SK-N-SH (cell line): Measurements from ENCODE around the gene ZG16.
A peak's percentile ranks its signal among the peaks of the same experiment; 100 is the strongest.

Source experiments
- CHD2 ChIP-seq: fragments of 150-350 bp; IDR thresholded peaks from 2 replicates; pipeline ENCODE4 v1.6.1; 2018; ENCODE audit warnings: low read length; ENCODE audit not compliant: partially characterized antibody
- TAF1 ChIP-seq: IDR thresholded peaks from 2 replicates; pipeline ENCODE4 v1.6.1; 2012; ENCODE audit warnings: low read depth, mild to moderate bottlenecking, low read length, moderate library complexity, borderline replicate concordance
- YY1 ChIP-seq: IDR thresholded peaks from 2 replicates; pipeline ENCODE4 v1.4.0; 2012; ENCODE audit warnings: low read depth, mild to moderate bottlenecking
- TF ChIP-seq, protein P1 (sequence below): fragments of 200-600 bp; sonication (generic); IDR thresholded peaks from 2 replicates; pipeline ENCODE4 v1.6.1; 2017; ENCODE audit warnings: antibody characterized with exemption, mild to moderate bottlenecking, moderate library complexity

- TF ChIP-seq CHD2 (no peak), YY1 (no peak), TAF1 (no peak)
- TF ChIP-seq, protein P1, sequence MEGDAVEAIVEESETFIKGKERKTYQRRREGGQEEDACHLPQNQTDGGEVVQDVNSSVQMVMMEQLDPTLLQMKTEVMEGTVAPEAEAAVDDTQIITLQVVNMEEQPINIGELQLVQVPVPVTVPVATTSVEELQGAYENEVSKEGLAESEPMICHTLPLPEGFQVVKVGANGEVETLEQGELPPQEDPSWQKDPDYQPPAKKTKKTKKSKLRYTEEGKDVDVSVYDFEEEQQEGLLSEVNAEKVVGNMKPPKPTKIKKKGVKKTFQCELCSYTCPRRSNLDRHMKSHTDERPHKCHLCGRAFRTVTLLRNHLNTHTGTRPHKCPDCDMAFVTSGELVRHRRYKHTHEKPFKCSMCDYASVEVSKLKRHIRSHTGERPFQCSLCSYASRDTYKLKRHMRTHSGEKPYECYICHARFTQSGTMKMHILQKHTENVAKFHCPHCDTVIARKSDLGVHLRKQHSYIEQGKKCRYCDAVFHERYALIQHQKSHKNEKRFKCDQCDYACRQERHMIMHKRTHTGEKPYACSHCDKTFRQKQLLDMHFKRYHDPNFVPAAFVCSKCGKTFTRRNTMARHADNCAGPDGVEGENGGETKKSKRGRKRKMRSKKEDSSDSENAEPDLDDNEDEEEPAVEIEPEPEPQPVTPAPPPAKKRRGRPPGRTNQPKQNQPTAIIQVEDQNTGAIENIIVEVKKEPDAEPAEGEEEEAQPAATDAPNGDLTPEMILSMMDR, result peak; percentile 71
Observed at GRCh38 chr16:29729116-29729521, 48.9 kb upstream of the ZG16 start.
